Neuron (in vitro differentiated cells): ENCODE measurements around the gene PTER.

Experiments used
- H2AFZ ChIP-seq: one replicate; pipeline ENCODE4 v1.6.1; 2013; ENCODE audit warnings: low read depth, mild to moderate bottlenecking, inconsistent platforms, low read length, moderate library complexity
- H3K27me3 ChIP-seq: one replicate; pipeline ENCODE4 v1.6.1; 2013; ENCODE audit warnings: low read length; ENCODE audit not compliant: insufficient read depth
- H3K36me3 ChIP-seq: one replicate; pipeline ENCODE4 v1.6.1; 2013; ENCODE audit warnings: low read length; ENCODE audit not compliant: insufficient read depth
- H3K4me1 ChIP-seq: one replicate; pipeline ENCODE4 v1.6.1; 2013; ENCODE audit warnings: low read length; ENCODE audit not compliant: insufficient read depth
- H3K4me3 ChIP-seq: 2 replicates; pipeline ENCODE4 v1.5.1; 2013; ENCODE audit warnings: mild to moderate bottlenecking, low read length, moderate library complexity
- H3K9me3 ChIP-seq: one replicate; pipeline ENCODE4 v1.6.1; 2013; ENCODE audit warnings: low read length

Gene PTER

GRCh38 chr10:16436758-16437539 is at the start of gene PTER:
Gene PTER (plus strand): TSS chr10:16437010. CDS start chr10:16484385, 47,375 bp downstream.
- H2AFZ ChIP-seq, result no peak within 1 kb of the TSS
- peaks cover 29% of the 10 kb centered on the region for H3K27me3 ChIP-seq
- H3K4me1 ChIP-seq, result no peaks in the 10 kb centered on the region
- no peaks in the 10 kb centered on the region for H3K9me3 ChIP-seq
- no peaks in the 10 kb centered on the region for H3K36me3 ChIP-seq
- H3K4me3 ChIP-seq, result peak within 1 kb of the TSS; percentile 43

- no peaks in the 10 kb centered on the region for H3K36me3 ChIP-seq
- no peak overlapping the region for H2AFZ ChIP-seq
- no peaks in the 10 kb centered on the region for H3K4me1 ChIP-seq
- no peaks in the 10 kb centered on the region for H3K9me3 ChIP-seq
- H3K27me3 ChIP-seq, result peaks cover 2% of the 10 kb centered on the region
- no peak overlapping the region for H3K4me3 ChIP-seq
Measured at GRCh38 chr10:16392531-16393069, 44.2 kb upstream of the PTER start.

GRCh38 chr10:16393271-16393858 is 43.4 kb upstream of the PTER start:
- Histone ChIP-seq H3K27me3 (peaks cover 2% of the 10 kb centered on the region), H3K9me3 (no peaks in the 10 kb centered on the region), H3K4me3 (no peak overlapping the region), H2AFZ (no peak overlapping the region), H3K36me3 (no peaks in the 10 kb centered on the region), H3K4me1 (no peaks in the 10 kb centered on the region)

GRCh38 chr10:16401416-16401815 is 35.4 kb upstream of the PTER start:
- Histone ChIP-seq H3K4me3 (no peak overlapping the region), H3K9me3 (no peaks in the 10 kb centered on the region), H3K4me1 (no peaks in the 10 kb centered on the region), H3K36me3 (no peaks in the 10 kb centered on the region), H2AFZ (no peak overlapping the region), H3K27me3 (peaks cover 2% of the 10 kb centered on the region)

- Histone ChIP-seq H3K36me3 (no peaks in the 10 kb centered on the region), H3K9me3 (no peaks in the 10 kb centered on the region), H3K4me3 (no peak overlapping the region), H3K4me1 (no peaks in the 10 kb centered on the region), H3K27me3 (no peaks in the 10 kb centered on the region), H2AFZ (no peak overlapping the region)
Measured at GRCh38 chr10:16408379-16408778, 28.4 kb upstream of the PTER start.

GRCh38 chr10:16417341-16417740 is 19.5 kb upstream of the PTER start:
- no peaks in the 10 kb centered on the region for H3K27me3 ChIP-seq
- no peaks in the 10 kb centered on the region for H3K4me1 ChIP-seq
- H3K36me3 ChIP-seq, result no peaks in the 10 kb centered on the region
- H3K9me3 ChIP-seq, result no peaks in the 10 kb centered on the region
- no peak overlapping the region for H3K4me3 ChIP-seq
- H2AFZ ChIP-seq, result no peak overlapping the region

- no peak overlapping the region for H3K4me3 ChIP-seq
- no peaks in the 10 kb centered on the region for H3K9me3 ChIP-seq
- H3K36me3 ChIP-seq, result no peaks in the 10 kb centered on the region
- no peaks in the 10 kb centered on the region for H3K27me3 ChIP-seq
- no peaks in the 10 kb centered on the region for H3K4me1 ChIP-seq
- H2AFZ ChIP-seq, result no peak overlapping the region
Measured at GRCh38 chr10:16423599-16423998, 13.2 kb upstream of the PTER start.

GRCh38 chr10:16425449-16425848 is 11.4 kb upstream of the PTER start:
- Histone ChIP-seq H3K4me3 (no peak overlapping the region), H3K4me1 (no peaks in the 10 kb centered on the region), H3K9me3 (no peaks in the 10 kb centered on the region), H3K36me3 (no peaks in the 10 kb centered on the region), H3K27me3 (no peaks in the 10 kb centered on the region), H2AFZ (no peak overlapping the region)

GRCh38 chr10:16429539-16429938 is 7.3 kb upstream of the PTER start:
- Histone ChIP-seq H3K36me3 (no peaks in the 10 kb centered on the region), H3K4me3 (no peak overlapping the region), H3K9me3 (no peaks in the 10 kb centered on the region), H2AFZ (no peak overlapping the region), H3K4me1 (no peaks in the 10 kb centered on the region), H3K27me3 (no peaks in the 10 kb centered on the region)

GRCh38 chr10:16436367-16436757 is 448 bp upstream of the PTER start:
- peak overlapping the region; percentile 43 for H3K4me3 ChIP-seq
- no peaks in the 10 kb centered on the region for H3K4me1 ChIP-seq
- no peaks in the 10 kb centered on the region for H3K9me3 ChIP-seq
- H3K36me3 ChIP-seq, result no peaks in the 10 kb centered on the region
- no peak overlapping the region for H2AFZ ChIP-seq
- peaks cover 29% of the 10 kb centered on the region for H3K27me3 ChIP-seq

- Histone ChIP-seq H3K9me3 (no peaks in the 10 kb centered on the region), H3K4me1 (no peaks in the 10 kb centered on the region), H3K36me3 (no peaks in the 10 kb centered on the region), H2AFZ (no peak overlapping the region), H3K4me3 (peak overlapping the region; percentile 43), H3K27me3 (peaks cover 29% of the 10 kb centered on the region)
Measured at GRCh38 chr10:16437540-16437894, 707 bp downstream of the PTER start.

GRCh38 chr10:16439295-16439694 is 2.5 kb downstream of the PTER start:
- Histone ChIP-seq H3K27me3 (peaks cover 31% of the 10 kb centered on the region), H3K9me3 (no peaks in the 10 kb centered on the region), H3K36me3 (no peaks in the 10 kb centered on the region), H3K4me3 (no peak overlapping the region), H2AFZ (no peak overlapping the region), H3K4me1 (no peaks in the 10 kb centered on the region)

- H3K4me3 ChIP-seq, result no peak overlapping the region
- peaks cover 24% of the 10 kb centered on the region for H3K27me3 ChIP-seq
- H3K36me3 ChIP-seq, result no peaks in the 10 kb centered on the region
- no peak overlapping the region for H2AFZ ChIP-seq
- H3K4me1 ChIP-seq, result no peaks in the 10 kb centered on the region
- no peaks in the 10 kb centered on the region for H3K9me3 ChIP-seq
Measured at GRCh38 chr10:16440396-16441133, 3.8 kb downstream of the PTER start.
